Activated naive CD4-positive, alpha-beta T cell treated with anti-CD3 and anti-CD28 coated beads, Interleukin-2, amount 50 U/mL, for 16 hours (primary cell): ENCODE measurements around the gene SPTBN5.

Experiments
- DNase-seq: peaks from one replicate; pipeline ENCODE4 v3.0.0-alpha.2; 2020

SPTBN5 gene

GRCh38 chr15:41881920-41882688 is 11.7 kb downstream of the SPTBN5 start:
- DNase-seq = no peak

DNA sequence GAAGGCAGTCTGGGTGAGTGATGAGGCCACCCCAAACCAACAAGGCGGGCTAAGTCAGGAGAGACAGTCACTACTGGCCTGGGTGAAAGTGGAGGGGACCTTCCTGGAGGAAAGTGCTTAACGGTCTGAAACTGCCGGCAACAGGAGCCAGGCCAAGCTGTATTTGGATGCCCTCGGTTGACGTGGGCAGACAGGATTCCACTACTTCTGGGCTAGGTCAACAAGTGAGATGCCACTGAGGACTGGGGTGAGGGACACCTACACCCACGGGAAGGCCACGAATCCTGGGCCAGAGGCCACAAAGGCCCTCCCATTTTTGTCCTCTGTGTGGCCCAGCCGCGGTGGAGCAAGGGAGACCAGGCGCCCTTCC is 12.3 kb downstream of the SPTBN5 start:
- DNase-seq = no peak

- DNase-seq = no peak
Measured at GRCh38 chr15:41881086-41881485, 12.8 kb downstream of the SPTBN5 start.

- no peak for DNase-seq
Measured at GRCh38 chr15:41880156-41880877, 13.5 kb downstream of the SPTBN5 start.

GRCh38 chr15:41879321-41879845 is 14.5 kb downstream of the SPTBN5 start:
- DNase-seq = no peak

- no peak for DNase-seq
Measured at GRCh38 chr15:41878355-41878699, 15.5 kb downstream of the SPTBN5 start.

DNA sequence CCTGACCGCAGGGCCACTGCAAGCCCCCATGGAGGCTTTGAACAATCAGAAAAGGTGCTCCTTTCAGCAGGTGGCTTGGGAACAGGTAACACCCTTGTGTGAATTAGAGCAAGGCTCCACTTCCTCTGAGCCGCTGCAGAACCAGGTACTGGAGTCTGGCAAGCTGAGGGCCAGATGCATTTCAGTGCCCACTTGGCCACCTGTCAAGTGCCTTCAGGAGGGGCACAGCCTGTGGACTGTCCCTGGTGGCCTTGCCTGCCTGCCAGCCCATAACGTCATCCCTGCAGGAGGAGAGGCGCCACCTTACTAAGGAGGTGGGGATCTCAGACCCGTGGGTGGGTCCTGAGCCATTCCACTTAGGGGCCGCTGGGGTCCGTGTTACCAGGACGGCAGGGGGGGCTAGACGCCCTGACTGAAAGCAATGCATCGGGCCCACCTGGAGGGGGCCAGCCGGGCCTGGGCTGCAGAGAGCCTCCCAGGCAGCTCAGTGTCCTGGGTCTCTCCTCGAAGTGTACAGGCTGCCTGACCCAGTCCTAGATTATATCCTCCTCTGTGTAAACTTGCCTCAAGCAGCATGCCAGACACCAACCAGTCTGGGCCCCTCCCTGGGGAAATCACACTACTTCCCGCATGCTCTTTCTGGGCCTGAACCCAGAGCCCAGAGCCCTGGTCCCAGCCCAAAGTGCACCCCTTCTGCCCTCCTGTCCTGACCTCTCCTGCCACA is 16.1 kb downstream of the SPTBN5 start:
- no peak for DNase-seq

- DNase-seq = no peak
Measured at GRCh38 chr15:41876689-41877088, 17.2 kb downstream of the SPTBN5 start.

DNA sequence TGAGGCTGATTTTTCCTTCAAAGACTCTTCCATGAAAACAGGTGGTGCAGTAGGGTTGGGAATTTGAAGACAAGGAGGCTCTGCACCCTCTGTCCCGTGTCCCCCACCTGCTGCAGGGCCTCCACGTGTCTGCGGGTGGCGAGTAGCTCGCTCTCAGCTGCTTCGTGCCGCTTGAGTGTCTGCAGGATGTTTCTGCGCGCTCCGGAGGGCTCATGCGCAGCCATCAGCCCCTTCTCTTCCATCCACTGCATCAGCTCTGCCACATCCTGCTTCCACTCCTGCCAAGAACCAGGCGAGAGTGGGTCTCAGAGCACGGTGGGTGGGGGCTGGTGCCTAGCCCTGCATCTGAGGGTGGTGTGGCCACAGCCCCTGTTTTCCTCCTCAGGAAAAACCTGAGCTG is 17.8 kb downstream of the SPTBN5 start:
- DNase-seq = no peak

DNA sequence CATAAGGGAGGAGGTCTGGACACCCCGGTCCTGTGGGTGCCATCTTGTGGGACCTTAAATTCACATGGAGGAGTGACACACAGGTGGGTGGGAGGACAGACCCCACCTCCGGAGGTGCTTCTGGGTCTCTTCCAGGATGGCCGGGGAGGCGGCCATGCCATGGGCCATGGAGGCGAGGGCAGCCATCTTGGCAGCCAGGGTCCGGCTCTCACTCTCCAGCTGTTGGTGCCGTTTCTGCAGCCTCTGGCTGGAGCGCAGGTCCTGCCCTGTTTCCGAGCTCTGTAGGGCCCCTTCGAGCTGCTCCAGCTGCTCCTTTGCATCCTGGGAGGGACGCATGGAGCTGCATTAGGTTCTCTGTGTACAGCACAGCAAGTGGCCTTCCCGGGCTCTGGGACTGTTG is 19.1 kb downstream of the SPTBN5 start:
- DNase-seq = no peak

DNA sequence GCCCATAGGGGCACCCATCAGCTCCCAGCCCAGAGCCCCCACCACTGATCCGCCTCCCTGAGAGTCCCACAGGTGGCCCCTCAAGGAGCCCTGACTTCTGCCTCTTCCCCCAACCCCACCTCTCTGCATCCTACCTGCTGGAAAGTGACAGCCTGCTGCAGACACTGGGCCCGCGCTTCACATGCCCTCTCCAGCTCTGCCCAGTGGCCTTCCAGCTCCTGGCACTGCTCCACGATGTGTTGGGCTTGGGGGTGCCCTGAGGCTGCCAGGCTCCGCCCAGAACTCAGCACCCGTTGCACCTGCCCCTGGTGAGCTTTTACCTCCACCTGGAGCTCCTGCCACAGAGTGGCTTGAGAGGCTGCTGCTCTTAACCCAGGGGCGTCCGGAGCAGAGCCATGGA is 20.1 kb downstream of the SPTBN5 start:
- no peak for DNase-seq

GRCh38 chr15:41872166-41872747 is 21.6 kb downstream of the SPTBN5 start:
- no peak for DNase-seq

DNA sequence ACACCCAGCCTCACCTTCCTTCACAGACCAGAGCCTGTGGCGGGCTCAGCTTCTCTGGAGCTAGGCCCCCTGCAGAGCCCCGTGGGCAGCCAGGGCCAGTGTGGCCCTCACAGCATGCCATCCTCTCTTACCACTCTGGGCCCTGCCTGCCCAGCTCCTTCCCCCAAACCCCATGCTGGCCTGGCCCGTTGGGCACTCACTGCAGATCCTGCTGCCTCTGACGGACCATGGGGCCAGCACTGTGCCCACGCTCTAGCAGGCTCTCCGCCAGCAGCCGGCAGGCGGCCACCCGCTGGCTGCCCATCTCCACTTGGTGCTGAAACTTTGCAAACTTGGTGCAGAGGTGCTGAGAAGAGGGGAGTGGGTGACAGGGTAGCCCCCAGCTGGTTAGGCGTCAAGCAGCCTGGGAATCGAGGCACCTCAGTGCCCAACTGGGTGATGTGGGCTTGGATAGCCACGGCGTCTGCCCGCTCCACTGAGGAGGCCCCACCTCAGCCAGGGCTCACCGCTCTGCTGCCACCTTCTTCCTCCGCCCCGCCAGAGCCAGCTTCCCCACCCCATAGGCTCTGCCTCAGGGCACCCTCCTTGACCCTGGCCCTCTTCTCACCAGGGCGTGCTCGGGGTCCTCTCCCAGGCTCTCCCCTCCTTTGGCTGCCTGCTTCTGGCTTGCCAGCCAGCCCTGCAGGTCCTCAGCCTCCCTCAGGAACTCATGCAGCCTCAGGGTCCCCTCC is 22.5 kb downstream of the SPTBN5 start:
- no peak for DNase-seq

DNA sequence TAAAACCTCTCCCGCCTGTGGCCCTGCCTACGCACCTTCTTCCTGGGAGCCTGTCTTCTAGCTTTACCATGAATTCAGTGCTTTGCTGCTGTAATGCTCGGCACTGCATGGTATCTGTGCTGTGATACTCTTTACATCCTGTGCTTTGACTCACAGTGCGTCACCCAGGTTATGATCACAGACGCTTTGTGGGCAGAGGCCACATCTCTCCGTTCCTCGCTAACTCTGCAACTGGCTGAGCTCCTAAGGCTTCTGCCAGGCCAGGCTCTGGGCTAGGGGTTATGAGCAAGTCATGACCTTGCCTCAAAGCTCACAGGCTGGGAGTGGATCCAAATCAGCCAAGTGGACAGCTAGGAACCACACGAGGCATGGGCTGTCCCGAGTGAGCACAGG is 23.2 kb downstream of the SPTBN5 start:
- DNase-seq = peak; percentile 40

DNA sequence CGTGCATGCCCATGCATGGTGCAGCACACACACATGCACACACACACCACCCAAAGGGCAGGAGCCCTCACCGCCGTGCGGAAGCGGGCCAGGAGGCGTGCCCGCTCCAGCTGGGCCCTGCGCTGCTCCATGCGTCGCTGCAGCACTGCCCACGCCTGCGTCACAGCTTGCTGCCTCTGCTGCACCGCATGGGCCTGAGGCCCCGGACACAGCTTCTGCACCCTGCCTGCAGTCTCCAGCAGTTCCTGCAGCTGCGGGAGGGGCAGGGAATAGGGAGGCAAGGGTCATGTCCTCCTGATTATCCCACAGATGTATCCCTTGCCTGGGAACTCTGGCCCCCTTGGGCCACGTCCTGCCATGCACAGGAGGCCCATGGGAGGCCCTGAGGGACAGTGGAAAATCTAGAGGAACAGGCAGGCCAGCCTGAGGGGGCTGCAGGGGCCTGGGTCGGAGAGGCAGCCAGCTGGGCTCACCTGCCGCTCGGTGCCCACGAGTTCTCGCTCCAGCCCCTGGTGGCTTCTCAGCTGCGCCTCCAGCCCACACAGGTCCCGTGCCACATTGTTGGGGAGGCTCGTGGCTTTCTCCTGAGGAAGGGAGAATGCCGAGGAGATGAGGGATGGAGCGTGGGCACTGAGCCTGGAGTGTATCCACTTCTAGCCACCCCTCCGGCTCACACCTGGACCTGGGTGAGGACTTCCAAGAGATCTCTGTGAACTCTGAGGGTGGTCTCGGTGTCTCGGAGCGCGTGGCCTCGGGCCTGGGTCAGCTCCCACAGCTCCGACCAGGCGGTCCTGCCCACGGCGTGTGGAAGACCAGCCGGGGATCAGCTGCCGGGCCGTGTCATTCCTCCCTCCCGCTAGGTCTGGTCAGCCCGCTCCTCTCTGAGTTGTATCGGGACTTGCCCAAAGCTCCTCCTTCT is 23.8 kb downstream of the SPTBN5 start:
- no peak for DNase-seq

- DNase-seq = no peak
Measured at GRCh38 chr15:41868321-41868720, 25.5 kb downstream of the SPTBN5 start.

DNA sequence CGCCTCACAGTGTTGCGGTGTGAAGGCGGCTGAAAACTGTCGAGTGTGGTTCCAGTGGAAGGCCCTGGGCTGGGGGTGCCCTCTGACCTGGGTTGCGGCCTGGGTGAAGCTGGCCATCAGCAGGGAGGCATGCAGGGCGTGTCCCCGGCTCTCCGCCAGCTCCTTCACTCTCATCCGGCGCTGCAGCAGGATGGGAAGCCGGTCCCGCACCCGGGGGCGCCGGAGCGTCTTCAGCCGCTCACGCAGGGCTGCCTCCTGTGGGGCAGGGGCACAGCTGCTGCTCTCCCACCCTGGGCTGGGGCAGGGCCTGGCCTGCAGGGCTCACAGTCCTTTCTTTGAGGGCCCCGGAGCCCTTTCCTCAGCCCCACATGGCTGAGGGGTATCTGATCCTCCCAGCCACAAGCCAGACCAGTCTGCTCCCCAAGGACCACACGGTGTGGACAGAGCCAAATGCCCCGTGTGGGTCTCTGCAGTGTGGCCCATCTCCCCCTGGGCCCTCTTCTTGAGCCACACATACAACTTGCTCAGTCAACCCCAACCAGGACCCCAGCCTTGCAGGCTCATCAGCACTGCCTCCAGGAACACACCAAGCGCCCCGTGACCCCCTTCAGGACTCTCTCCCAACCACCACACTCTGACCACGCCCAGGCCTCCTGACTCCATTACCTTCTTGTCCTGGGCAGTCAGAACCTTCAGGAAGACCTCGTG is 26.8 kb downstream of the SPTBN5 start:
- DNase-seq = no peak

DNA sequence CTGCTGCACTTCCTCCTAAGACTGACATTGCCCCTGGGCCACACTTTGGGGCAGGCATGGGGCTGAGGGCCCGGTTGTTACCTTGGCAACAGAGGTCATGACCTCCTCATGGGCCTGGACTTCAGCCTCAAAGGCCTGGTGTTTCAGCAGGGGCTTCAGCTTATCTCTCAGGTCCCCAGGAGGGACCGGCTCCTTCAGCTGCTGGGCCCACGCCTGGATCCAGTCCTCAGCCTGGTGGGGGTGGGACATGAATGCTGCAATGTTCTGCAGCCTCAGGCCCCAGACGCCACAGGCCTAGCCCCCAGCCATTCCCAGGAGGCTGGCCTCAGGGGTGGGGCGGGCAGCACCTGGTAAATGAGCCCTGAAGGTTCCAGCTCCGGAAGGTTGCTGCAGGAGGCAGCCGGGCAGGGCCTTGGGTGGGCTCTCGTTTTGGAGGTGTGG is 27.6 kb downstream of the SPTBN5 start:
- DNase-seq = no peak

GRCh38 chr15:41865490-41866055 is 28.3 kb downstream of the SPTBN5 start:
- no peak for DNase-seq

DNA sequence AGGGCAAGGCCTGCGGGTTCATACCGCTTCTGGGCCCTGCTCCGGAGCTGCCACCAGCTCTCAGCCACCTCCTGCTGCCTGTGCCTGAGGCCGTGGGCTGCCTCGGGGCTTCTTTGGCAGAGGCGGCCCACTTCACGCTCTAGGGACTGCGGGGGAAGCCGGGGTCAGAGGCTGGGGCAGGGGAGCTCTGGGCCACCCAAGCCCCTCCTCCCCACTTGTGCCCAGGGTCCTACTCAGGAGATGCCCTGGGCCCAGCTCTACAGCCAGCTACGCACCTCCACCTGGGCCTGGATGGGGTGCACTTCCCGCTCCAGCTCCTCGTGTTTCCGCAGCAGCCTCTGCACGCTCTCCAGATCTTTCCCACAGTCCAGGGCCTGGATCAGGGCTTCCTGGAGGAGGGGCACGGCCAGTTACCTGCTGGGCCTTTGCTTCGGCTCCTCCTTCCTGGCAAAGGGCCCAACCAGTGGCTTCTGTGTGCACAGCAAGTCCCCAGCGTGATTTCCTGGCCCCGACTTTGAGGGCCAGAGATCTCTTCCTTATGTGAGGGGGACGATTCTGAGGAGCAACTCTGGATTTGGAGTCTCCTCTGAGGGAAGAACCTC is 31.2 kb downstream of the SPTBN5 start:
- DNase-seq = no peak
